Smooth muscle cell (in vitro differentiated cells): ENCODE results near the gene RRM2. TPM values are rescaled to one million over a fixed set of nuclear protein-coding genes. Genes with fewer than 3 reads are reported as not detected.

Experiments
- DNase-seq: peaks from one replicate; lab custom pipeline; 2025; ENCODE audit not compliant: unreplicated experiment; lab: John Stamatoyannopoulos, UW
- H2AFZ ChIP-seq: fragments of 200-600 bp; sonication (generic); 2 replicates; pipeline ENCODE4 v1.6.0; 2016; ENCODE audit warnings: antibody characterized with exemption, low read depth, mild to moderate bottlenecking
- H3F3A ChIP-seq: fragments of 200-600 bp; sonication (generic); 2 replicates; pipeline ENCODE4 v1.6.0; 2017; ENCODE audit warnings: antibody characterized with exemption, low read depth
- H3K27ac ChIP-seq: fragments of 200-600 bp; sonication (generic); 2 replicates; pipeline ENCODE4 v1.5.1; 2016; ENCODE audit warnings: low read depth, mild to moderate bottlenecking
- H3K27me3 ChIP-seq: fragments of 200-600 bp; sonication (generic); 2 replicates; pipeline ENCODE4 v1.6.1; 2016; ENCODE audit warnings: low read depth, mild to moderate bottlenecking
- H3K36me3 ChIP-seq: fragments of 200-600 bp; sonication (generic); 2 replicates; pipeline ENCODE4 v1.5.1; 2016; ENCODE audit warnings: low read depth
- H3K4me1 ChIP-seq: fragments of 200-600 bp; sonication (generic); 2 replicates; pipeline ENCODE4 v1.5.1; 2016; ENCODE audit warnings: low read depth
- H3K4me2 ChIP-seq: fragments of 200-600 bp; sonication (generic); 2 replicates; pipeline ENCODE4 v1.6.0; 2016; ENCODE audit warnings: mild to moderate bottlenecking
- H3K4me3 ChIP-seq: fragments of 200-600 bp; sonication (generic); 2 replicates; pipeline ENCODE4 v1.5.1; 2016; ENCODE audit warnings: mild to moderate bottlenecking
- H3K79me2 ChIP-seq: fragments of 200-600 bp; sonication (generic); 2 replicates; pipeline ENCODE4 v1.6.0; 2016; ENCODE audit warnings: low read depth, mild to moderate bottlenecking
- H3K9ac ChIP-seq: fragments of 200-600 bp; sonication (generic); 2 replicates; pipeline ENCODE4 v1.6.0; 2016; ENCODE audit warnings: low read depth
- H3K9me3 ChIP-seq: fragments of 200-600 bp; sonication (generic); replicated peaks from 2 replicates; pipeline ENCODE4 v1.5.1; 2016; ENCODE audit warnings: low read depth
- H4K20me1 ChIP-seq: fragments of 200-600 bp; sonication (generic); 2 replicates; pipeline ENCODE4 v1.6.0; 2016; ENCODE audit warnings: low read depth
- CTCF ChIP-seq: fragments of 200-600 bp; sonication (generic); IDR thresholded peaks from 2 replicates; pipeline ENCODE4 v1.5.1; 2017; ENCODE audit warnings: borderline replicate concordance, mild to moderate bottlenecking, antibody characterized with exemption; ENCODE audit not compliant: insufficient read depth, poor library complexity, severe bottlenecking
- WGBS: methylation state at CpG from one replicate; pipeline ENCODE4 v1.1.7; 2016; ENCODE audit warnings: low lambda C conversion rate; 5-methylcytosine and 5-hydroxymethylcytosine counted together
- polyA plus RNA-seq: library from polyadenylated mRNA; unstranded; fragments of >200 nt; fragmentation: Nextera tagmentation; extraction: Ambion mirVana; gene quantifications from 2 replicates; pipeline ENCODE4 v1.2.1, GENCODE V29; 2016
- total RNA-seq: library from RNA; depleted of rRNA; stranded (reverse); fragments of >200 nt; gene quantifications from 2 replicates; pipeline ENCODE4 v1.2.3, GENCODE V29; 2014

RRM2 gene
- total RNA-seq (15.5 and 22.7 TPM in 2 replicates), polyA plus RNA-seq (53.0 and 102 TPM in 2 replicates)

- WGBS = under 1% methylated on average over 52 of the region's 81 CpGs
- DNase-seq = peak; percentile 48
Observed at GRCh38 chr2:10122500-10123280, at the start of gene RRM2. RRM2 (plus strand) TSS chr2:10122739; CDS start chr2:10122799, 60 bp downstream.

GRCh38 chr2:10073706-10074105 lies 48.8 kb upstream of the RRM2 start:
- Histone ChIP-seq H4K20me1 (no peaks in the 10 kb centered on the region), H3K4me1 (no peaks in the 10 kb centered on the region), H3K9me3 (no peaks in the 10 kb centered on the region), H3K79me2 (no peaks in the 10 kb centered on the region), H3K4me3 (no peak overlapping the region), H3K36me3 (no peaks in the 10 kb centered on the region), H3K9ac (no peak overlapping the region), H3K4me2 (no peak overlapping the region), H3K27me3 (peaks cover 35% of the 10 kb centered on the region), H2AFZ (no peak overlapping the region), H3F3A (no peaks in the 10 kb centered on the region), H3K27ac (no peak overlapping the region)
- WGBS = 83% methylated on average over 8 of the region's 8 CpGs
- no peak for TF ChIP-seq CTCF
- DNase-seq = no peak

More at GRCh38 chr2:10122500-10123280, at the start of gene RRM2:
- TF ChIP-seq CTCF = no peak
- Histone ChIP-seq H3K4me1 (peaks cover 21% of the 10 kb centered on the region), H3K27me3 (no peaks in the 10 kb centered on the region), H3K4me3 (peak within 1 kb of the TSS; percentile 64), H4K20me1 (no peaks in the 10 kb centered on the region), H3F3A (peaks cover 6% of the 10 kb centered on the region), H3K9me3 (no peaks in the 10 kb centered on the region), H3K79me2 (peaks cover 5% of the 10 kb centered on the region), H3K9ac (peak within 1 kb of the TSS; percentile 50), H3K27ac (peak within 1 kb of the TSS; percentile 41), H3K36me3 (no peaks in the 10 kb centered on the region), H2AFZ (no peak within 1 kb of the TSS), H3K4me2 (peak within 1 kb of the TSS; percentile 99)

- Histone ChIP-seq H3K36me3 (no peaks in the 10 kb centered on the region), H3K4me1 (no peaks in the 10 kb centered on the region), H3K4me3 (no peak overlapping the region), H4K20me1 (no peaks in the 10 kb centered on the region), H2AFZ (no peak overlapping the region), H3K4me2 (no peak overlapping the region), H3K9ac (no peak overlapping the region), H3K27ac (no peak overlapping the region), H3K79me2 (no peaks in the 10 kb centered on the region), H3F3A (peaks cover 4% of the 10 kb centered on the region), H3K9me3 (no peaks in the 10 kb centered on the region), H3K27me3 (peaks cover 35% of the 10 kb centered on the region)
- 91% methylated on average over 13 of the region's 13 CpGs for WGBS
- no peak for DNase-seq
- no peak for TF ChIP-seq CTCF
Observed at GRCh38 chr2:10075101-10075500, 47.4 kb upstream of the RRM2 start.
